HepG2 (cell line): ENCODE data around the gene ATXN7L3. TPM values are rescaled to one million over a fixed set of nuclear protein-coding genes. Genes with fewer than 3 reads are reported as not detected.
A peak's percentile ranks its signal among the peaks of the same experiment; 100 is the strongest.

Experiments used
- ARNT ChIP-seq: fragments of 450-650 bp; IDR thresholded peaks from 2 replicates; pipeline ENCODE4 v1.6.1; 2017
- FOXA1 ChIP-seq, 2 experiments: fragments of 450-650 bp in 1 of 2; sonication (generic) in 1 of 2; formaldehyde crosslinking in 1 of 2; IDR thresholded peaks; 2 replicates each; pipeline versions ENCODE4 v1.4.0 to v1.6.1; 2016 to 2020; ENCODE audit warnings: missing genetic modification reagents in 1 of 2
- HNRNPH1 ChIP-seq: fragments of 200-400 bp; formaldehyde crosslinking; optimal IDR thresholded peaks from 2 replicates; pipeline ENCODE3; 2017; ENCODE audit warnings: mild to moderate bottlenecking, low read depth, low read length
- HOXA3 ChIP-seq: sonication (generic); formaldehyde crosslinking; IDR thresholded peaks from 2 replicates; pipeline ENCODE4 v1.5.0; 2020; ENCODE audit warnings: missing genetic modification reagents
- KLF12 ChIP-seq: sonication (generic); formaldehyde crosslinking; IDR thresholded peaks from 2 replicates; pipeline ENCODE4 v1.4.0; 2020; ENCODE audit warnings: missing genetic modification reagents, borderline replicate concordance
- KLF9 ChIP-seq: IDR thresholded peaks from 2 replicates; pipeline ENCODE4 v1.6.1; 2016; ENCODE audit warnings: low read depth
- MED1 ChIP-seq: sonication (generic); formaldehyde crosslinking; IDR thresholded peaks from 2 replicates; pipeline ENCODE4 v1.4.0; 2020; ENCODE audit warnings: missing genetic modification reagents
- MTERF4 ChIP-seq: sonication (generic); formaldehyde crosslinking; IDR thresholded peaks from 2 replicates; pipeline ENCODE4 v1.8.0; 2023; ENCODE audit warnings: mild to moderate bottlenecking, missing genetic modification reagents
- NCOA5 ChIP-seq: sonication (generic); formaldehyde crosslinking; IDR thresholded peaks from 2 replicates; pipeline ENCODE4 v1.4.0; 2020; ENCODE audit warnings: missing genetic modification reagents
- PRDM4 ChIP-seq: sonication (generic); formaldehyde crosslinking; IDR thresholded peaks from 2 replicates; pipeline ENCODE4 v1.9.0; 2021; ENCODE audit warnings: missing genetic modification reagents, borderline replicate concordance
- SNAI1 ChIP-seq: sonication (generic); formaldehyde crosslinking; IDR thresholded peaks from 2 replicates; pipeline ENCODE4 v1.5.0; 2020; ENCODE audit warnings: mild to moderate bottlenecking, missing genetic modification reagents, borderline replicate concordance
- TRIM22 ChIP-seq: fragments of 450-650 bp; IDR thresholded peaks from 2 replicates; pipeline ENCODE4 v1.6.1; 2017
- ZFP41 ChIP-seq: sonication (generic); formaldehyde crosslinking; IDR thresholded peaks from 2 replicates; pipeline ENCODE4 v1.4.0; 2020; ENCODE audit warnings: mild to moderate bottlenecking, missing genetic modification reagents, borderline replicate concordance
- ZMYM2 ChIP-seq: sonication (generic); formaldehyde crosslinking; IDR thresholded peaks from 2 replicates; pipeline ENCODE4 v1.8.0; 2022; ENCODE audit warnings: mild to moderate bottlenecking, missing genetic modification reagents
- ZNF253 ChIP-seq: sonication (generic); formaldehyde crosslinking; IDR thresholded peaks from 2 replicates; pipeline ENCODE4 v1.8.0; 2022; ENCODE audit warnings: mild to moderate bottlenecking, missing genetic modification reagents, borderline replicate concordance
- ZNF749 ChIP-seq: sonication (generic); formaldehyde crosslinking; IDR thresholded peaks from 2 replicates; pipeline ENCODE4 v1.8.0; 2022; ENCODE audit warnings: mild to moderate bottlenecking, missing genetic modification reagents, moderate library complexity, borderline replicate concordance
- ZNF773 ChIP-seq: sonication (generic); formaldehyde crosslinking; IDR thresholded peaks from 2 replicates; pipeline ENCODE4 v1.4.0; 2020; ENCODE audit warnings: missing genetic modification reagents, borderline replicate concordance
- polyA plus RNA-seq, 8 experiments: library from polyadenylated mRNA; depleted of rRNA in 3 of 8; stranded (reverse) in 7 of 8; unstranded in 1 of 8; fragments of >200 nt; fragmentation: Illumina TruSeq in 4 of 8; extraction: Trizol in 4 of 8; gene quantifications; 2 replicates each; pipeline versions ENCODE4 v1.2.1 to v1.2.3, GENCODE V29; 2011 to 2016; ENCODE audit warnings: low read depth in 4 of 8, missing spikeins in 1 of 8, mixed read lengths in 1 of 8; ENCODE audit not compliant: insufficient read depth in 1 of 8
- total RNA-seq, 5 experiments: library from RNA; depleted of rRNA; stranded (reverse); fragments of >200 nt; fragmentation: Illumina TruSeq; extraction: Trizol; gene quantifications; 2 replicates each; pipeline ENCODE4 v1.2.3, GENCODE V29; 2016; ENCODE audit warnings: low read depth in 1 of 5
- TF ChIP-seq, protein P1 (sequence below): sonication (generic); formaldehyde crosslinking; conservative IDR thresholded peaks from 2 replicates; pipeline ENCODE4 v1.4.0; 2020; ENCODE audit warnings: missing genetic modification reagents
- TF ChIP-seq, protein P2 (sequence below): sonication (generic); formaldehyde crosslinking; IDR thresholded peaks from 2 replicates; pipeline ENCODE4 v1.5.0; 2020; ENCODE audit warnings: missing genetic modification reagents

The ATXN7L3 gene
- total and polyA plus RNA-seq, 2 of the 13 experiments (the other 11 are each of a cell fraction or from before 2014, with no cell fraction given) = 44.5 to 59.1 TPM

- TF ChIP-seq, protein P1, sequence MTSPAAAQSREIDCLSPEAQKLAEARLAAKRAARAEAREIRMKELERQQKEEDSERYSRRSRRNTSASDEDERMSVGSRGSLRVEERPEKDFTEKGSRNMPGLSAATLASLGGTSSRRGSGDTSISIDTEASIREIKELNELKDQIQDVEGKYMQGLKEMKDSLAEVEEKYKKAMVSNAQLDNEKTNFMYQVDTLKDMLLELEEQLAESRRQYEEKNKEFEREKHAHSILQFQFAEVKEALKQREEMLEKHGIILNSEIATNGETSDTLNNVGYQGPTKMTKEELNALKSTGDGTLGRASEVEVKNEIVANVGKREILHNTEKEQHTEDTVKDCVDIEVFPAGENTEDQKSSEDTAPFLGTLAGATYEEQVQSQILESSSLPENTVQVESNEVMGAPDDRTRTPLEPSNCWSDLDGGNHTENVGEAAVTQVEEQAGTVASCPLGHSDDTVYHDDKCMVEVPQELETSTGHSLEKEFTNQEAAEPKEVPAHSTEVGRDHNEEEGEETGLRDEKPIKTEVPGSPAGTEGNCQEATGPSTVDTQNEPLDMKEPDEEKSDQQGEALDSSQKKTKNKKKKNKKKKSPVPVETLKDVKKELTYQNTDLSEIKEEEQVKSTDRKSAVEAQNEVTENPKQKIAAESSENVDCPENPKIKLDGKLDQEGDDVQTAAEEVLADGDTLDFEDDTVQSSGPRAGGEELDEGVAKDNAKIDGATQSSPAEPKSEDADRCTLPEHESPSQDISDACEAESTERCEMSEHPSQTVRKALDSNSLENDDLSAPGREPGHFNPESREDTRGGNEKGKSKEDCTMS = no peak
- TF ChIP-seq FOXA1 (IDR thresholded peaks at IDR 0.05) (no peak), FOXA1 (CRISPR knock-in tag; IDR thresholded peaks at IDR 0.05) (no peak), PRDM4 (0 out of 2 replicates have a peak, but pooled peaks have one; percentile 60), KLF12 (peak; percentile 88), ZNF749 (CRISPR knock-in tag) (no peak), ARNT (no peak), ZNF773 (no peak), ZMYM2 (CRISPR knock-in tag) (no peak), MED1 (CRISPR knock-in tag) (peak; percentile 21; the same call in 1 of the 2 replicates), TRIM22 (no peak), HOXA3 (CRISPR knock-in tag) (no peak), SNAI1 (CRISPR knock-in tag) (no peak), HNRNPH1 (no peak), KLF9 (CRISPR knock-in tag) (no peak), ZNF253 (CRISPR knock-in tag) (no peak), ZFP41 (CRISPR knock-in tag) (no peak), NCOA5 (CRISPR knock-in tag) (no peak), MTERF4 (CRISPR knock-in tag) (no peak)
- TF ChIP-seq, protein P2, sequence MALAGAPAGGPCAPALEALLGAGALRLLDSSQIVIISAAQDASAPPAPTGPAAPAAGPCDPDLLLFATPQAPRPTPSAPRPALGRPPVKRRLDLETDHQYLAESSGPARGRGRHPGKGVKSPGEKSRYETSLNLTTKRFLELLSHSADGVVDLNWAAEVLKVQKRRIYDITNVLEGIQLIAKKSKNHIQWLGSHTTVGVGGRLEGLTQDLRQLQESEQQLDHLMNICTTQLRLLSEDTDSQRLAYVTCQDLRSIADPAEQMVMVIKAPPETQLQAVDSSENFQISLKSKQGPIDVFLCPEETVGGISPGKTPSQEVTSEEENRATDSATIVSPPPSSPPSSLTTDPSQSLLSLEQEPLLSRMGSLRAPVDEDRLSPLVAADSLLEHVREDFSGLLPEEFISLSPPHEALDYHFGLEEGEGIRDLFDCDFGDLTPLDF (CRISPR knock-in tag) = peak; percentile 19; the same call in 1 of the 2 replicates
These were observed 20.8 kb upstream of the ATXN7L3 start (continued) for GRCh38 chr17:44220213-44221083.
